ENCODE results near the gene MBLAC1.
"Not testable (repeated sequence)": the region's sequence is repeated elsewhere in the genome, so short reads cannot be mapped to it uniquely, and the experiment has no call there.

Gene MBLAC1

DNA sequence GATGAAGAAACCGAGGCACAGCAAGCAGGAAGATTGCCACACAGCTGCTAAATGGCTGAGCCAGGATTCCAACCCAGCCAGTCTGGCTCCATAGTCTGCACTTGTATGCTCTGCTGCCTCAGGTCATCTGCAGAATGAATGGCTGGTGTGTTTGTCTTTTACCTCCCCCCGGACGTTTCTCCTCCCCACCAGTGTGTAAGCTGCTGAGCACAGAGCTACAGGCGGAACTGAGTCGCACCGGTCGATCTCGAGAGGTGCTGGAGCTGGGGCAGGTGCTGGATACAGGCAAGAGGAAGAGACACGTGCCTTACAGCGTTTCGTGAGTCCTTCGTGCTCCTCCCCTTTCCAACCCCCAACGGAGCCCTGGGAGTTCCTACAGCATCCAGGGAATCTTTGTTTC lies 4.7 kb upstream of the MBLAC1 start:
- FAIRE-seq (no peak), DNase-seq (ENCODE audit: insufficient read length, low spot score) (no peak)

DNA sequence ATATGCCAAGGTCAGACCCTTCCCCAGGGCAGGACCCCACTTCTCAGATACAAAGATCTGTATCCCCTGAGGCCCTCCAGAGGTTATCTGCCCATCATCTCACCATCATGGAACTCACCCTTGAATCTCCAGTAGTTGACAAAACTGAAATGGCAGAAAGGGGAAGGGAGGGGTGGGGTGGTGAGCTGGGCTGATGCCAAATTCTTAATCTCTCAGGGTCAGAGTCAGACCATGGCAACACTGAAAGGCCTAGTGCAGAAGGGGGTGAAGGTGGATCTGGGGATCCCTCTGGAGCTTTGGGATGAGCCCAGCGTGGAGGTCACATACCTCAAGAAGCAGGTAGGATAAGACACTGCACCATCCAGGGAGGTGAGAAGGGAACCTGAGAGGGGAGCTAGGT lies 4.2 kb upstream of the MBLAC1 start:
- DNase-seq (ENCODE audit: insufficient read length, low spot score): no peak
- no peak for FAIRE-seq

DNA sequence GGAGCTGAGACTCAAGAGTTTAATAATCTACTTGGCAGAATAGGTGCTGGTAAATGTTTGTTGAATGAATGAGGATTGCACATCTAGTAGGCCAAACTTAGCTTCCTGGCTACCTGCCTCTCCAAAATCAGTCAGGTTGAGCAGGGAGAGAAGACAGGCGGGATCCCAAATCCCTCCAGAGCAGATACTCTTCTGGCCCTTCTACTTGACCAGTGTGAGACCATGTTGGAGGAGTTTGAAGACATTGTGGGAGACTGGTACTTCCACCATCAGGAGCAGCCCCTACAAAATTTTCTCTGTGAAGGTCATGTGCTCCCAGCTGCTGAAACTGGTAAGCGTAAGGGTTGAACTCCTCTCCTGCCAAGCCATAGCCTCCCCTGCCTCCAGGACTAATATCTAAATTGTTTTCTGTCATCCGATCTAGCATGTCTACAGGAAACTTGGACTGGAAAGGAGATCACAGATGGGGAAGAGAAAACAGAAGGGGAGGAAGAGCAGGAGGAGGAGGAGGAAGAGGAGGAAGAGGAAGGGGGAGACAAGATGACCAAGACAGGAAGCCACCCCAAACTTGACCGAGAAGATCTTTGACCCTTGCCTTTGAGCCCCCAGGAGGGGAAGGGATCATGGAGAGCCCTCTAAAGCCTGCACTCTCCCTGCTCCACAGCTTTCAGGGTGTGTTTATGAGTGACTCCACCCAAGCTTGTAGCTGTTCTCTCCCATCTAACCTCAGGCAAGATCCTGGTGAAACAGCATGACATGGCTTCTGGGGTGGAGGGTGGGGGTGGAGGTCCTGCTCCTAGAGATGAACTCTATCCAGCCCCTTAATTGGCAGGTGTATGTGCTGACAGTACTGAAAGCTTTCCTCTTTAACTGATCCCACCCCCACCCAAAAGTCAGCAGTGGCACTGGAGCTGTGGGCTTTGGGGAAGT lies 2.2 kb upstream of the MBLAC1 start:
- FAIRE-seq (no peak), DNase-seq (ENCODE audit: insufficient read length, low spot score) (no peak)

DNA sequence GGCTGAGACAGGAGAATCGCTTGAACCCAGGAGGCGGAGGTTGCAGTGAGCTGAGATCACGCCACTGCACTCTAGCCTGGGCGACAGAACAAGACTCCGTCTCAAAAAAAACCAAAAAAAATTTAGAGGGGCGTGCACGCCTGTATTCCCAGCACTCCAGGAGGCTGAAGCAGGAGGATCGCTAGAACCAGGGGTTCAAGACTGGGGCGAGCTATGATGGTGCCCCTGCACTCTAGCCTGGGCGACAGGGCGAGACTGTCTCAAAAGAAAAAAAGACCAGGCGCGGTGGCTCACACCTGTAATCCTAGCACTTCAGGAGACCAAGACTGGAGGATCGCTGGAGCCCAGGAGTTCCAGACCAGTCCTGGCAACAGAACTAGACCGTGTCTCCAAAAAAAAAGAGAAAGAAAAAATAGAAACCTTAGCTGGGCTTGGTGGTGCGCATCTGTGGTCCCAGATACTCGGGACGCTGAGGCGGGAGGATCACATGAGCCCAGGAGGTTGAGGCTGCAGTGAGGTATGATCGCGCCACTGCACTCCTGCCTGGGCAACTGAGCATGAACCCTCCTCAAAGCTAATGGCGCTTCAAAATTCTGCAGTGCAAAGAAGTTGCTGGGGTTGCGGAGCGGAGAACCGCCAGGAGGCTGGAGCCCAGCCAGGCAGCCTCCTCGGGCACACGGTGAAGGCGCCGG lies 382 bp upstream of the MBLAC1 start:
- FAIRE-seq: no peak
- DNase-seq (ENCODE audit: insufficient read length, low spot score): no peak

DNA sequence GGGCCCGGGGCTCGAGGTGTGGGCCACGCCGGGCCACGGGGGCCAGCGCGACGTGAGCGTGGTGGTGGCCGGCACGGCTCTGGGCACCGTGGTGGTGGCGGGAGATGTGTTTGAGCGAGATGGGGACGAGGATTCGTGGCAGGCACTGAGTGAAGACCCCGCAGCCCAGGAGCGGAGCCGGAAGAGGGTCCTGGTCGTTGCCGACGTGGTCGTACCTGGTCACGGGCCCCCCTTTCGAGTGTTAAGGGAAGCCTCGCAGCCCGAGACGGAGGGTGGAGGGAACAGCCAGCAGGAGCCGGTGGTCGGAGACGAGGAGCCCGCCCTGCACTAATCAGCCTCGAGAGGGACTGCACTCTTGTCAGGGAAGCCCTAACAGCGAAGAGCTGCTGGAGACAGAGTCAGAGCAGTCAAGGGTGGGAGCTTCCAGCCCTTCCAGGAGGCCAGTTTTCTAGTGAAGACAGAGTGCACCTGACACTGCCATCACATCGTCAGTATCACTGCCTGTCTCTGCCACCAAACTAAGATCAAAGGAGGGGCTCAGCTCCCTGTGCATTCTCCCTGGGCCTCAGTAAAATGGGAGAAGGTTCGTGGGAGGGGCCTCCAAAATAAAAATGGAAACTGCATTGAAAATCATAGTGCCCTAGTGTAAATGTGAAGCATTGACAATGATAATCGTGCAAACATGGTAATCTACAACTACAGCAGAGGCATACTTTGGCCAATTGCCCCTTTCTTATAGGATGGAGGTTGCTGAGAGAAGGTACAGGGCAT lies 1.3 kb downstream of the MBLAC1 start:
- no peak for FAIRE-seq

DNA sequence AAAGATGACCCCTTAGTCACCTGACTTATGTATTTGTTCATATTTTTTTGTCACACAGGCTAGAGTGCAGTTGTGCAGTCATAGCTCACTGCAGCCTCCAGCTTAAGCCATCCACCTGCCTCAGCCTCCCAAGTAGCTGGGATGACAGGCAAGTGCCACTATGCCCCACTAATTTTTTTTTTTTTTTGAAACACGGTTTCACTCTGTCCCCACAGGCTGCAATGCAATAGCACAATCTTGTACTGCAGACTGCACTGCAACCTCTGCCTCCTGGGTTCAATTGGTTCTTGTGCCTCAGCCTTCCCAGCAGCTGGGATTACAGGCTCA lies 1.8 kb downstream of the MBLAC1 start:
- DNase-seq (ENCODE audit: insufficient read length, low spot score): no peak
- no peak for FAIRE-seq

More for the DNA sequence above, 1.3 kb downstream of the MBLAC1 start:
- DNase-seq (ENCODE audit: insufficient read length, low spot score): peak; percentile 15

DNA sequence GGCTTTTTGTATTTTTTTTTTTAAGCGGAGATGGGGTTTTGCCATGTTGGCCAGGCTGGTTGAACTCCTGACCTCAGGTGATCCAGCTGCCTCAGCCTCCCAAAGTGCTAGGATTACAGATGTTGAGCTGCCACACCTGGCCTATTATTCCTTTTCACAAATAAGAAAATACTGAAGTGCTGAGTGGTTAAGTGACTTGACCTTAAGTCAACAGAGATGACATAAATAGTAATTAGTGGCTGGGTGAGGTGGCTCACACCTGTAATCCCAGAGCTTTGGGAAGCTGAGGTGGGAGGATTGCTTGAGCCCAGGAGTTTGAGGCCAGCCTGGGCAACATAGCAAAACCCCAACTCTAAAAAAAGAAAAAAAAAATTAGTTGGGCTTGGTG lies 3.4 kb downstream of the MBLAC1 start:
- not testable (repeated sequence) for DNase-seq (ENCODE audit: insufficient read length, low spot score); FAIRE-seq

DNA sequence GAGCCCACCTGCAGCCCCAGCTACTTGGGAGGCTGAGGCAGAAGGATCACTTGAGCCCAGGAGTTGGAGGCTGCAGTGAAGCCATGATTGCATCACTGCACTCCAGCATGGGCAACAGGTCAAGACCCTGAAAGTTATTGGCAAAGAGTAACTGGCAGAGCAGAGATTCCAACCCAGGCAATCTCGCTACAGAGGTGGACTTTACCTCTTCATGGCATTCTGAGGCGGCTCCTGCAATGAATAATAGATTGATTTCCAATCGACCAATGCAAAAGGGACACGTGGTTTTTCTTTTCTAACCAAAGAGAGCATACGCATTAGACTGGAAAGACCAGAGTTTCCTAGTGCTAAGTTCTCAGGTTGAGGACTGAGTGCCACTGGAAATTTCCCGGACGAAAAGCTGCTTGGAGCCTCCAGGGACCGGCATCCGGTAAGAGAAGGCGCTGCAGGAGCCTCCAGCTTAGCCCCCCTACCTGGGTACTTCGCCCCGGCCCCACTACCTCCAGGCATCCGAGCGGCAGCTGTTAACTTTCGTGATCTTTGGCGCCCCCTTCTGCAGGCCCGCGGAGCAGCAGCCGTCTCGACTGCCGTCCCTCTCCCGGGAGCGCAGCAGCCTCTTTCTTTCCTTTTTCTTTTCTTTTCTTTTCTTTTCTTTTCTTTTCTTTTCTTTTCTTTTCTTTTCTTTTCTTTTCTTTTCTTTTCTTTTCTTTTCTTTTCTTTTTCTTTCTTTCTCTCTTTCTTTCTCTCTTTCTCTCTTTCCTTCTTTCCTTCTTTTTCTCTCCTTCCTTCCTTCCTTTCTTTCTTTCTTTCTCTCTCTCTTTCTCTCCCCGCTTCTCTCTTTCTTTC lies 4.1 kb downstream of the MBLAC1 start:
- FAIRE-seq (no peak), DNase-seq (ENCODE audit: insufficient read length, low spot score) (peak; percentile 71)

DNA sequence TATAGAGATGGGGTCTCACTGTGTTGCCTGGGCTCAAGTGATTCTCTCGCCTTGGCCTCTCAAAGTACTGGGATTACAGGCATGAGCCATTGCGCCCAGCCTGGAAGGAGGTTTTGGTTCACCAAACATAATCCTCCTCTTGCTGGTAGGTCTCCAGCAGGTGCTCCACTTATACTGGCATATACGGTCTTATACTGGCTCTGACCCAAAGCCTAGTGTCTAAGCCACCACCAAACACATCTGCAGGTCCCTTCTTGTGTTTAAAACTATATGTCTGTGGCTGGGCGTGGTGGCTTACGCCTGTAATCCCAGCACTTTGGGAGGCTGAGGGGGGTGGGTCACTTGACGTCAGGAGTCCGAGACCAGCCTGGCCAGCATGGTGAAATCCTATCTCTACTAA lies 5.4 kb downstream of the MBLAC1 start:
- FAIRE-seq (no peak), DNase-seq (ENCODE audit: insufficient read length, low spot score) (no peak)

DNA sequence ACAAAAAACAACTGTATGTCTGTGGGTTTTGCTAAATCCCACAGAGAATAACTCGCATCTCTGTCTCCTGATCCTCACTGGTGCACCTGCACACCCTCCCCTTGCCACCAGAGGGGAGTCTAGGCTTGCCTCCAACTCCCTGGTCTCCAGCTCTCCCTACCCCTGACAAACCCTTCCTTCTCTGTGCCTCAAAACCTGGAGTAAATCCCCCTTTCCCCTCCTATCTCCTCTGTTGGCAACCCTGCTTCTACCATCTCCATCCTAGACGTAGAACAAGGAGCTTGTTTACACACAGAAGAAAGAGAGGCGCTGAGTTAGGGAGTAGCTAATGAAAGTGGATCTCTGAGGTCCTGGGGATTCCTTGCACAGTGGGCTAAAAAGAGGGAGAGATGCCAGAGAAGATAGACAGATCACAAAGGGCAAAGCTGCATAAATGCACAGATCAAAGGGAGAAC lies 6.0 kb downstream of the MBLAC1 start:
- FAIRE-seq: no peak
- DNase-seq (ENCODE audit: insufficient read length, low spot score): peak; percentile 74

DNA sequence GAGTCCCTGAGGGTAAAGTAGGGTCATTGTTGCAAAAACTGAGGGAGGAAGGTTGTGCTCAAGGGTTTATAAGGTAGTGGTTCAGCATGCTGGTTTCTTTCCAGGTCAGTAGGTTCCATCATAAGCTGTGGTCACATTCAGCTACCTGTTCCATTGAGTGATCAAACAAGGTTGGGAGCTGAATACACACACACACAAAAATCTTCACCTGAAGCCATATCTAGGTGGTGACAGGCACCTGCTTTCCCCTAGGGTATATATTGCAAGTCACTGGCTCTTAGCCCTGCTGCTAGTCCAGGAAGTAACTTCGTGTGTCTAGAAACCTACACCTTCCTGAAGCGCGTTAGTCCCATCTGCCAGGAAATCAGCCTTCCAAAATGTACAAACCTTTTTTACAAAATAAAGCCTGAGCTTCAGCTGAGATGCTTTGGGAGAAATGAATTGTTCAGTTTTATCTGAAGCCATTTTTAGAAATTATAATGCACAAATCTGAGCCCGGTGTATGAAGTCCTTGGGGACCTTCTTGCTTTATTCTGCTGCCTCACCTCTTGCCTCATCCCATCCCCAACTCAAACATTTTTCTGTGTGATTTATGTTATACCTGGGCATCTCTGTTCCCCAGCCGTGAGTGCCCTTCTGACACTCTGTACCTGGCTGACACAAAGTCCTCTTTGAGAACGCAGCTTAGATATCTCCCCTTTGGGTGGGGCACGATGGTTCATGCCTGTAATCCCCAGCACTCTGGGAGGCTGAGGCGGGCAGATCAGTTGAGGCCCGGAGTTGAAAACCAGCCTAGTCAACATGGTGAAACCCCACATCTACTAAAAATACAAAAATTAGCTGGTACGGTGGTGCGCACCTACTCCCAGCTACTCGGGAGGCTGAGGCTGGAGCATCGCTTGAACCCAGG lies 11.3 kb downstream of the MBLAC1 start:
- DNase-seq (ENCODE audit: insufficient read length, low spot score) (no peak), FAIRE-seq (no peak)

DNA sequence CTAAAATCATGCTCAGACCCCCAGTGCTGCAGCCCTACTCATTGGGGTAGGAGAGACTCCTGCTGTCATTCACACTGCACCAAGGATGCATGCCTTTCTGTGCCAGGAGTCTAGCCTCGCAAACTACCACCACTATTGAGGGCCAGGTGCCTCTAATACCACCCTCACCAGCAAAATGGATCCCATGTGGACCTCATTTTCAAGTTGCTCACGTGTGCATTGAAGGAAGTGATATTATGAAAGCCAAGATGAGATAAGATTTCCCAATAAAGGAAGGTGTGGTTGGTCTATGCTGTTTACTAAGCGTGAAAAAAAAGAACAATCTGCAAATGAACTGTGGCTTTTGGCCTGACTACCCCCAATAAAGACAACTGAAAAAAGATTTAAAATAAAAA lies 14.8 kb downstream of the MBLAC1 start:
- FAIRE-seq (no peak), DNase-seq (ENCODE audit: insufficient read length, low spot score) (no peak)

DNA sequence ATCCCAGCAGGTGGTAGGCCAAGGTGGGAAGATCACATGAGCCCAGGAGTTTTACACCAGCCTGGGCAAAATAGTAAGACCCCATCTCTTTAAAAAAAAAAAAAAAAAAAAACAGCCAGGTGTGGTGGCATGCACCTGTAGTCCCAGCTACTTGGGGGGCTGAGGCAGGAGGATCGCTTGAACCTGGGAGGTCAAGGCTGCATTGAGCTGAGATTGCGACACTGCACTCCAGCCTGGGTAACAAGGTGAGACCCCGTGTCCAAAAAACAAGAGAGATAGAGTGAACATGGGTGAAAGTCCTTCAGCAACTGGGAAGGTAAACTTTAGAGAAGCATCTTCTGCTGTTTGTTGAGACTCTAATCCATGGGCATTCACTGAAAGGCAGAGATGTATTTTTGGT lies 15.7 kb downstream of the MBLAC1 start:
- FAIRE-seq: no peak
- no peak for DNase-seq (ENCODE audit: insufficient read length, low spot score)

DNA sequence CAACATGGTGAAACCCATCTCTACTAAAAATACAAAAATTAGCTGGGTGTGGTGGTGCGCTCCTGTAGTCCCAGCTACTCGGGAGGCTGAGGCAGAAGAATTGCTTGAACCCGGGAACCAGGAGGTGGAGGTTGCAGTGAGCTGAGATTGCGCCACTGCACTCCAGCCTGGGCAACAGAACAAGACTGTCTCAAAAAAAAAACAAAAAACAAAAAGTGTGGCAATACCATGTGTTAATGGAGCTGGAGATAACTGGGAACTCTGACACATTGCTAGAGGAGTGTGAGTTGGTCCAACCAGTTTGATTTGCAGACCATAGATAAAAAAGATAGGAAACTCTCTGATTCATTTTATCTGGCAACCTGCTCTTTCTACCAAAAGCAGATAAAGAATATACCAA lies 19.6 kb downstream of the MBLAC1 start:
- DNase-seq (ENCODE audit: insufficient read length, low spot score); FAIRE-seq: not testable (repeated sequence)

DNA sequence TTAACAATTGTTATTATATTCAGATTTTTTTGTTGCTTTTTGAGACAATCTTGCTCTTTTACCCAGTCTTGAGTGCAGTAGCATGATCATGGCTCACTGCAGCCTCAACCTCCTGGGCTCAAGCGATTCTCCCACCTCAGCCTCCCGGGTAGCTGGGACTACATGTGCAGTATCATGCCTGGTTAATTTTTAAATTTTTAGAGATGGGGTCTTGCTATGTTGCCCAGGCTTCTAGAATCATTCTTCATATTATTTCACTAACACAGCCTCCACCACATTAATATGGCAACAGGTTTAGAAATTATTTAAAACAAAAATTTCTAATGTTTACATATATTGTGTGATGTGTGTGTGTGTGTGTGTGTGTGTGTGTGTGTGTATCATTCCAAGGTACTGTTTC lies 20.5 kb downstream of the MBLAC1 start:
- no peak for DNase-seq (ENCODE audit: insufficient read length, low spot score)

DNA sequence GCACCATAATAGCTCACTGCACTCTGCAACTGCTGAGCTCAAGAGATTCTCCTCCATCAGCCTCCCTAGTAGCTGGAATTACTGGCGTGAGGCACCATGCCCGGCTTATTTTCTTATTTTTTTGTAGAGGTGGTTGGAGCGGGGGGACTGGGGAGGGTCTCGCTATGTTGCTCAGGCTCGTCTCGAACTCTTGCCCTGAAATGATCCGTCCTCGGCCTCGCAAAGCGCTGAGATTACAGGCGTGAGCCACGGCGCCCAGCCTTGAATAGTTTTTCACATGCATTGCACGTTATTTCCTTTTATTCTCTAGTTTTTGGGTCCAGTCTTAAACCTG lies 21.4 kb downstream of the MBLAC1 start:
- DNase-seq (ENCODE audit: insufficient read length, low spot score) (no peak), FAIRE-seq (no peak)

More for the DNA sequence above, 20.5 kb downstream of the MBLAC1 start:
- FAIRE-seq: no peak

DNA sequence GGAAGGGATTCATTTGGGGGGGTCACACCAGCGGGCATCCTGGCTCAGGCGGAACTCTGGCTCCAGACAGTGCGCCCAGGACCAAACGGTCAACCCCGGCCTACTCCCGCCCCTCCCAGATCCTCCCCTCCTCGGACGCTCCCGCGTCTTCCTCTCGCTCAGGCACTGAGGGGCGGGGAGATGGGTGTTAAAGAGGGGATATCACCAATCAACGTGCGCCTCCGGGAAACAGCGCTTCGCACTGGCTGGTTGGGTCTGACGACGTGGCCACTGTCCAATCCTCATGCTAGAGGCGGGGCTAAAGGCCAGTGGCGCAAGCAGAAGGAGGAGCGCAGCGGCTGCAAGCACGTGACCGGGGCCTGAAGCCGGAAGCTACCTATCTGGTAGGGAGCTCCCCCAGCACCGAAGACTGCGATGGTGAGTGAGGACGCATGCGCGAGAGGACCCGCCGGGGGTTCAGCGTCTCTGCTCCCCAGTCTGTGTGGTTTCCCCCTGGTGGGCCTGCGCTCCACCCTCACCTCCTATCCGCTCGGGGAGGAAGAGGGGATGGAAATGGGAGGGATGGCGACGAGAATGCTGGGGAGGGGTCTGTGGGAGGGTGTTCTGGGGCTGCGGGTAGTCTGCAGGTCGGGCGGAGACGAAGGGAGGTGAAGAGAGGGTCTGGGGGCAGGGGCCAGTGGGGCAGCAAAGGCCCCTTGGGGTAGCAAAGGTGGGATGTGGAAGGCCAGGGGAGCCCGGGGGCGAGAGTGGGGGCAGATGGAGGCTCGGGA lies 22.0 kb downstream of the MBLAC1 start, which contains the start of gene LAMTOR4:
LAMTOR4 (plus strand) TSS at position 360 of the 770 bp plus-strand sequence; CDS start at position 415, 55 bp downstream.
- FAIRE-seq (peak; percentile 97), DNase-seq (ENCODE audit: insufficient read length, low spot score) (peak; percentile 94)

DNA sequence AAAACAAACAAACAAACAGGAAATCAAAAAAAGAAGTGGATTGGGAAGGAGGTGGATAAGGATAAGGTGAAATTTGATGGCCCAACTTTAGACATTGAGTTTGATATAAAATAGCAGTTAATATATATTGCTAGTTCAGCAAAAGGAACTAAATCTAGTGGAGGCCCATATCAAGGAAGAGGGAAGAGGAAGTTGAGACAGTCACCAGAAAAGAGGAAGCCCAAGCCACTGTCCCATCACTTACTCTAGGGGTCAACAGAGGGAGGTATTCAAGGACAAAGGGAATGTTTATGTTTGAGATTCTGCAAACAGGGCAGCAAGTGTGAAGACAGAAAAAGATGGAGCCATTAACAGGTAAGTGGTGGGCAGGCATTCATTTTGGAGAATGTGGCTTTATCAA lies 25.6 kb downstream of the MBLAC1 start:
- no peak for FAIRE-seq
- DNase-seq (ENCODE audit: insufficient read length, low spot score): no peak

Data from HTR-8/SVneo (cell line).